Measurements from ENCODE around the gene ALLC.

DNA sequence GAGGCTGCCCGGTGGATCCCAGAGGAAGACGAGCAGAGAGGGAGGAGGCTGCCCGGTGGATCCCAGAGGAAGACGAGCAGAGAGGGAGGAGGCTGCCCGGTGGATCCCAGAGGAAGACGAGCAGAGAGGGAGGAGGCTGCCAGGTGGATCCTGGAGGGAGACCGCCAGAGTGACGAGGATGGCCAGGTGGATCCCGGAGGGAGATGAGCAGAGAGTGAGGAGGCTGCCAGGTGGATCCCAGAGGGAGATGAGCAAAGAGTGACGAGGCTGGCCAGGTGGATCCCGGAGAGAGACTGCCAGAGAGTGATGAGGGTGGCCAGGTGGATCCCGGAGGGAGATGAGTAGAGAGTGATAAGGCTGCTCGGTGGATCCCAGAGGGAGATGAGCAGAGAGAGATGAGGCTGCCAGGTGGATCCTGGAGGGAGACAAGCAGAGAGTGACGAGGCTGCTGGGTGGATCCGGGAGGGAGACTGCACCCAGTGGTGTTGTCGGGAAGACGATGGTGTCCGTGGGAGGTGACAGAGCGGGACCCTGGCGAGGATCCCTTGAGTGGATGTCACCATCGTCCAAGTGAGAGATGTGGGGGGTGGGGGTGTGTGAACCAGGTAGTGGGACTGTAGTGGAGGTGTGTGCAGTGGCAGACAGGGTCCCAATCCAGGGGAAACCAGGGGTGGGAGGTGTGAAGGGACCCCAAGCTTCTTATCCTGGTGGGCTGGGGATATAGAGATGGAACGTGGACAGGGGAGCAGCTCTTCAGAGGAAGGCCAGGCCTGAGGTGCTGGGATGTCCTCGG lies 67.7 kb downstream of the ALLC start:
- TF ChIP-seq POLR2A (IDR thresholded peaks at IDR 0.05) (no peak), POLR2AphosphoS5 (IDR thresholded peaks at IDR 0.05) (no peak)
- TF ChIP-seq, protein P1, sequence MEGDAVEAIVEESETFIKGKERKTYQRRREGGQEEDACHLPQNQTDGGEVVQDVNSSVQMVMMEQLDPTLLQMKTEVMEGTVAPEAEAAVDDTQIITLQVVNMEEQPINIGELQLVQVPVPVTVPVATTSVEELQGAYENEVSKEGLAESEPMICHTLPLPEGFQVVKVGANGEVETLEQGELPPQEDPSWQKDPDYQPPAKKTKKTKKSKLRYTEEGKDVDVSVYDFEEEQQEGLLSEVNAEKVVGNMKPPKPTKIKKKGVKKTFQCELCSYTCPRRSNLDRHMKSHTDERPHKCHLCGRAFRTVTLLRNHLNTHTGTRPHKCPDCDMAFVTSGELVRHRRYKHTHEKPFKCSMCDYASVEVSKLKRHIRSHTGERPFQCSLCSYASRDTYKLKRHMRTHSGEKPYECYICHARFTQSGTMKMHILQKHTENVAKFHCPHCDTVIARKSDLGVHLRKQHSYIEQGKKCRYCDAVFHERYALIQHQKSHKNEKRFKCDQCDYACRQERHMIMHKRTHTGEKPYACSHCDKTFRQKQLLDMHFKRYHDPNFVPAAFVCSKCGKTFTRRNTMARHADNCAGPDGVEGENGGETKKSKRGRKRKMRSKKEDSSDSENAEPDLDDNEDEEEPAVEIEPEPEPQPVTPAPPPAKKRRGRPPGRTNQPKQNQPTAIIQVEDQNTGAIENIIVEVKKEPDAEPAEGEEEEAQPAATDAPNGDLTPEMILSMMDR (IDR thresholded peaks at IDR 0.05), result no peak
